ENCODE data around the gene MARK3.

Gene MARK3

DNA sequence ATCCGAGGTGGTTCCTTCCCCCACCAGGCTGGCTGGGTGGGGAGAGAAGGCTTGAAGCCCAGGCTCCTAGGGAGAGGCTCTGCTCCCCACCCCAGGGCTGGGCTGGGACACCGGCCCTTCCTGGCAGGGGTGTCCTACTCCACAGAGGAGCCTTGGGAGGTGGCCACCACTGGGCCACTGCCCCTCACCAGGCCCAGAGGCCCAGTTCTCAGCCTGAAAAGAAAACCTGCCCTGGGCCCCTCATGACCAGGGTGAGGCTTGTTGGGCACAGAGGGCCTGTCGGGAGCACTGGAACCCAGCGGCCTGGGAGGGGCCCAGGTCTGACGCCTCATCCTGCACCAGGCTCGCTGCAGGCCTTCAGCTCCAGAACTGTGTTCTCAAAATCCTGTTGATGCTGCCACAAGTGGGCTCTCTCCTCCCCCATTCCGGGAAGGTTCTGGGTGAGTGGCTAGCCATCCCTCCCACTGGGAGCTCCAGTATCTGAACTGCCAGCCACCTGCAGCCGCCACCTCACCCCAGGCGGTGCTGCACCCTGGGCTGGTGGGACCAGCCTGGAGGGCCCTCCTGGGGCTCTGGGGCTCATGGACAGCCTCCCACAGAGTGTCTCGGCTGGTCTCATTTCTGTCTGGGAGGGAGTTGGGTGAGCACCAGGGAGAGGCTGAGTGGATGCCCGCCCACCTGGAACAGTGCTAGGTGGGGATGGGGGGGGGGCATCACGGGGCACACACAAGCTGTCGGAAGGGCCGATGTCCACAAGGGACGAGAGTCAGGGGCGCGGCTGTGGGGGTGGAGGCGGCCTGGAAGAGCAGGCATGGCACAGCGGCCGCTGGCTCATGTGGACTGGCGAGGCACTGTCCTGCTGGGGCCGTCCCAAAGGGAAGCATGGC is 165.5 kb downstream of the MARK3 start:
- DNase-seq (ENCODE audit: low spot score), result peak; percentile 45

DNA sequence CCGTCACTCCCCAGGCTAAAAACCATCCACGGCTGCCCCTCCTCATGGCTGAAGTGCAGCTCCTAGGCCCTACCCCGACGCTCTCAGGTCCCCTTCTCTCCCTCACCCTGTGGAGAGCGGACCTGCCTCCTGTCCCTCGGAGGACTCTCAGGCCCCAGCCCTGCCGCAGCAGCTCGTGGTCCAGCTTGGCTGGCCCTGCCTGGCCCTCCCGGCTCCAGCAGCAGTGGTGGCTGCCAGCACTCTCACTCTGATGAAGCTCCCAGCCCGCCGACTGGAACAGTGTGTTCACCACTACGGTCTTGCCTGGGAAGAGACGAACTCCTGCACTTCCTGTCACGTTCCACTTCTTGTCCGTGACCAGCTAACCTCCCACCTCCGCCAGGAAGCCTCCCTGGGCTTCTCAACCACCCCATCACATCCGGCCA is 166.1 kb downstream of the MARK3 start:
- peak; percentile 36 for DNase-seq (ENCODE audit: low spot score)

DNA sequence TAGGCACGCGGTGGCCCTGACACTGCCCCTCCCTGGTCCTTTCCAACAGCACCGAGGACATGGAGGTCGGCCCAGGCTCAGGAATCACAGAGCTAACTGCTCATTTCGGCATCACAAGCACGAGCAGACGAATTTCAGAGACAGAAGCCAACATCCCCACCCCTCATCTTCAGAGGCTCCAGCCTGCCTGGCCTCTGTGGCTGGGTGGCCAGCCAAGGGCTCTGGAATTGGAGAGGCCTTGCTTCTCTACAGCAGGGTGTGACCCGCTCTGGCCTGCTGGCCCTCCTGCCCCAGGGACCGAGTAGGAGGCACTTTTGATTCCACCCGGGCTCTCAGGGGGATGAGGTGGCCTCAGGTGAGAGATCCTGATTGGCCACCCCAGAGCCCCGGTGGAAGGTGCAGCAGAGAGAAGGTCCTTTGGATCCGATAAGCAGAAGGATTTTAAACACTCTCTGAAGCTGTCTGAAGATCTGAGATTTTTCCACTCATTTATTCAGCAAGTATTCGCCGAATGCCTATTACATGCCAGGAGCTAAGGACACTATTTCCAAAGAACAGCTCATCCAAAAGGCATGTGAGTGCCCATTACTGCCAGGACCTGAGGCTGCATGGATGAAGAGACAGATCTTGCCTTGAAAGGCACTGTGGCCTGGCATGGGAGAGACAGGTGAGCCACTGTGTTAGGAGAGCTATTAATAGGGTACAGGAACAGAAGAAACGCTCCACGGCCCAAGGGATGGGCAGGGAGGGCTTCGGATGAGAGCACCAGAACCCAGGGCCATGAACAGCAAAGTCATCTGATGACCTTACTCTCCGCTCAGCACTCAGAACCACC is 167.0 kb downstream of the MARK3 start:
- peak; percentile 35 for DNase-seq (ENCODE audit: low spot score)

DNA sequence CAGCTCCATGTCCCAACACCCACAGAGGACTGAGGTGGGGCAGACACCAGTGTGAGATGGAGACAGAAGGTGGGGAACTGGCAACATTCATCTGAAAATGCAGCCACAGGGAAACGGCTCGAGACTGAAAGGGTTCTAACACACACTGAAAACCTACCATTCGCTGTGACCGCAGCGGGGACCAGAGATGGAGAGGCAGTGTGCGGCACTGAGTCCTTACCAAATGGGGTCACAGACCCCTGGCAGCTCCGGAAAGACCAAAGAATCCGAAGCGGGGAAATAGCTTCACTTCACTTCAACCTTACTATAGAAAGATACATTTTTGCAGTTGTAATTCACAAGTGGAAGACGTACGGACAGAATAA is 167.6 kb downstream of the MARK3 start:
- peak; percentile 28 for DNase-seq (ENCODE audit: low spot score)
